HuH-7.5 (cell line): Measurements from ENCODE around the gene APOL5.
"Not testable (repeated sequence)": the region's sequence is repeated elsewhere in the genome, so short reads cannot be mapped to it uniquely, and the experiment has no call there.

Experiments used
- DNase-seq: peaks from one replicate; pipeline ENCODE4 v3.0.0; 2011; ENCODE audit warnings: low spot score

Gene APOL5

GRCh38 chr22:35717572-35717971 is at the start of gene APOL5:
APOL5 (plus strand) TSS chr22:35717872; CDS start chr22:35717872, 0 bp downstream.
- DNase-seq: no peak

- DNase-seq: no peak
These were observed 43.3 kb upstream of the APOL5 start for GRCh38 chr22:35674335-35674734.

GRCh38 chr22:35676065-35676464 is 41.6 kb upstream of the APOL5 start:
- not testable (repeated sequence) for DNase-seq

GRCh38 chr22:35677460-35678187 is 40.0 kb upstream of the APOL5 start:
- no peak for DNase-seq

GRCh38 chr22:35678836-35679235 is 38.8 kb upstream of the APOL5 start:
- DNase-seq: no peak

- DNase-seq: not testable (repeated sequence)
These were observed 38.2 kb upstream of the APOL5 start for GRCh38 chr22:35679492-35679891.

GRCh38 chr22:35681454-35682052 is 36.1 kb upstream of the APOL5 start:
- DNase-seq: no peak

- DNase-seq: no peak
These were observed 34.1 kb upstream of the APOL5 start for GRCh38 chr22:35683560-35683959.

- DNase-seq: no peak
These were observed 33.4 kb upstream of the APOL5 start for GRCh38 chr22:35684270-35684700.

GRCh38 chr22:35684732-35685131 is 32.9 kb upstream of the APOL5 start:
- DNase-seq: no peak

GRCh38 chr22:35685731-35686130 is 31.9 kb upstream of the APOL5 start:
- DNase-seq: no peak

- DNase-seq: no peak
These were observed 31.4 kb upstream of the APOL5 start for GRCh38 chr22:35686298-35686697.

GRCh38 chr22:35687461-35687860 is 30.2 kb upstream of the APOL5 start:
- DNase-seq: no peak

GRCh38 chr22:35688913-35689675 is 28.6 kb upstream of the APOL5 start:
- DNase-seq: no peak

- DNase-seq: no peak
These were observed 27.7 kb upstream of the APOL5 start for GRCh38 chr22:35690001-35690400.

- no peak for DNase-seq
These were observed 22.5 kb upstream of the APOL5 start for GRCh38 chr22:35695202-35695601.

- no peak for DNase-seq
These were observed 20.5 kb upstream of the APOL5 start for GRCh38 chr22:35697142-35697541.

GRCh38 chr22:35699852-35700251 is 17.8 kb upstream of the APOL5 start:
- not testable (repeated sequence) for DNase-seq

GRCh38 chr22:35703861-35704584 is 13.6 kb upstream of the APOL5 start:
- DNase-seq: no peak

GRCh38 chr22:35705141-35705540 is 12.5 kb upstream of the APOL5 start:
- no peak for DNase-seq

- DNase-seq: no peak
These were observed 9.2 kb upstream of the APOL5 start for GRCh38 chr22:35708453-35708852.

GRCh38 chr22:35708917-35709316 is 8.8 kb upstream of the APOL5 start:
- DNase-seq: no peak
